Endodermal cell (in vitro differentiated cells): ENCODE measurements around the gene CEP85L. TPM values are rescaled to one million over a fixed set of nuclear protein-coding genes. Genes with fewer than 3 reads are reported as not detected.
A peak's percentile ranks its signal among the peaks of the same experiment; 100 is the strongest.

ENCODE experiments used
- DNase-seq: peaks from one replicate; pipeline ENCODE4 v3.0.0-alpha.2; 2017
- H3K27ac ChIP-seq: 2 replicates; pipeline ENCODE4 v1.5.1; 2013; ENCODE audit warnings: mild to moderate bottlenecking, low read depth, low read length, moderate library complexity
- H3K27me3 ChIP-seq: 2 replicates; pipeline ENCODE4 v1.6.1; 2013; ENCODE audit warnings: mild to moderate bottlenecking, low read length, moderate library complexity; ENCODE audit not compliant: insufficient read depth, control insufficient read depth, poor library complexity, severe bottlenecking
- H3K36me3 ChIP-seq: 2 replicates; pipeline ENCODE4 v1.7.0; 2013; ENCODE audit warnings: mild to moderate bottlenecking, low read length, moderate library complexity; ENCODE audit not compliant: control insufficient read depth, insufficient read depth
- H3K4me1 ChIP-seq: one replicate; pipeline ENCODE4 v1.7.0; 2013; ENCODE audit warnings: low read length; ENCODE audit not compliant: control insufficient read depth, insufficient read depth
- H3K4me3 ChIP-seq: 2 replicates; pipeline ENCODE4 v1.5.1; 2013; ENCODE audit warnings: mild to moderate bottlenecking, low read length, moderate library complexity
- H3K9ac ChIP-seq: 2 replicates; pipeline ENCODE4 v1.6.1; 2013; ENCODE audit warnings: mild to moderate bottlenecking, low read length, moderate library complexity; ENCODE audit not compliant: poor library complexity, severe bottlenecking; ENCODE audit errors: extremely low read depth
- H3K9me3 ChIP-seq: 2 replicates; pipeline ENCODE4 v1.6.1; 2013; ENCODE audit warnings: mild to moderate bottlenecking, low read length, moderate library complexity; ENCODE audit not compliant: control insufficient read depth
- H3K27ac Mint-ChIP-seq: 2 replicates; pipeline ENCODE4 v1.8.0; 2020; ENCODE audit warnings: mixed read lengths
- H3K27me3 Mint-ChIP-seq: 2 replicates; pipeline ENCODE4 v1.8.0; 2021; ENCODE audit warnings: mild to moderate bottlenecking, mixed read lengths; ENCODE audit not compliant: insufficient read depth
- H3K36me3 Mint-ChIP-seq: 2 replicates; pipeline ENCODE4 v1.8.0; 2020; ENCODE audit warnings: low read depth, mixed read lengths
- H3K4me1 Mint-ChIP-seq: 2 replicates; pipeline ENCODE4 v1.8.0; 2020; ENCODE audit warnings: mixed read lengths
- H3K4me3 Mint-ChIP-seq: 2 replicates; pipeline ENCODE4 v1.8.0; 2020; ENCODE audit warnings: mild to moderate bottlenecking, moderate library complexity, mixed read lengths
- H3K9me3 Mint-ChIP-seq: 2 replicates; pipeline ENCODE4 v1.8.0; 2020; ENCODE audit warnings: mild to moderate bottlenecking, mixed read lengths
- WGBS, 2 experiments: methylation state at CpG; one replicate each; pipeline versions ENCODE4 v1.1.5 to v1.1.7; 2013; ENCODE audit warnings: missing lambda C conversion rate in 2 of 2, mixed read lengths in 1 of 2; ENCODE audit not compliant: insufficient coverage in 1 of 2, insufficient read length in 1 of 2; 5-methylcytosine and 5-hydroxymethylcytosine counted together
- total RNA-seq, 2 donors: library from RNA; stranded (reverse); fragmentation: NEBNext Ultra II Directional in 1 of 2; extraction: Animal tissue kit (Norgen Biotek cat#: 25700) in 1 of 2; gene quantifications; 2 replicates in 1 of 2; 3 replicates in 1 of 2; pipeline ENCODE4 v1.2.1, GENCODE V29; 2021
- TF ChIP-seq, protein P1 (sequence below): fragments of 200-600 bp; sonication (generic); conservative IDR thresholded peaks from 2 replicates; pipeline ENCODE4 v1.5.0; 2021; ENCODE audit warnings: antibody characterized with exemption, mild to moderate bottlenecking

The CEP85L gene
- total RNA-seq, 2 donors from 2014 or later = 6.7 to 10.2 TPM

DNA sequence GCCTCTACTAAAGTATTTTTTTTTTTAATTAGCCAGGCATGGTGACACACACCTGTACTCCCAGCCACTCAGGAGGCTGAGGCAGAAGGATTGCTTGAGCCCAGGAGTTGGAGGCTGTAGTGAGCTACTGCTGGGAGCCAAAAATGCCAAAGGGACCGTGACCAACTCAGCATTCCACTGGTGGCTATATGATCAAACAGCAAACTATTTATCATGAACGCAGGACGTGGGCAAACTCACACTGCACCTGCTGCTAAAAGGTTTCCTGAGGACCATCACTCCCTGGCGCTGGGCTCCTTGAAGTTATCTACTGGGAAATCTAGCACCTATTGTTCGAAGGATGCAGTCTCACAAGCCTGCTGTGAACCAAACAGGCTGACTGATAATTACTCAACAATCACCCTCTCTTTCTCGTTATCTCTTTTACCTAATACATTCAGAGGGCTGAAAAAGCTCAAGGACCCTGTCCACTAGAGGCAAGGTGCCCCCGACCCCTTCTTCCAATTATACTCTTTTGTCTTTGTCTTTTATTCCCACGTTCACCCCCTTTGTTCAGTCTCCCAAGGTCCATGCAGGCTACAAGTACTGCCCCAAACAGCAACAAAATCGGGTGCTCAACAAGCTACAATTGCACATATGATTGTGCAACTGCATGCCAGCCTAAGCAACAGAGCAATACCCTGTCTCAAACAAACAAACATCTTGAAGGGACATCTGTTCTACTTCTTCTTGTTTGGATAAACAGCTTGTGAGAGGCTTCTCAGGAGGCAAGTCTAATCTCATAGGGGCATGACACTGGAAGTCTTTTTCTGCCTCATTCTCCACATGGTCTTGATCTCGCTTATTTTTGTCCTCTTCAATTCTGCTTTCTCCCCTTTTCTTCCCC lies 151.0 kb downstream of the CEP85L start:
- H3K36me3 ChIP-seq = peaks cover 5% of the 10 kb centered on the region
- H3K27me3 Mint-ChIP-seq = no peaks in the 10 kb centered on the region
- peak overlapping the region; percentile 41 for H3K4me3 ChIP-seq
- peaks cover 12% of the 10 kb centered on the region for H3K36me3 Mint-ChIP-seq
- H3K27ac ChIP-seq = peak overlapping the region; percentile 50
- TF ChIP-seq, protein P1, sequence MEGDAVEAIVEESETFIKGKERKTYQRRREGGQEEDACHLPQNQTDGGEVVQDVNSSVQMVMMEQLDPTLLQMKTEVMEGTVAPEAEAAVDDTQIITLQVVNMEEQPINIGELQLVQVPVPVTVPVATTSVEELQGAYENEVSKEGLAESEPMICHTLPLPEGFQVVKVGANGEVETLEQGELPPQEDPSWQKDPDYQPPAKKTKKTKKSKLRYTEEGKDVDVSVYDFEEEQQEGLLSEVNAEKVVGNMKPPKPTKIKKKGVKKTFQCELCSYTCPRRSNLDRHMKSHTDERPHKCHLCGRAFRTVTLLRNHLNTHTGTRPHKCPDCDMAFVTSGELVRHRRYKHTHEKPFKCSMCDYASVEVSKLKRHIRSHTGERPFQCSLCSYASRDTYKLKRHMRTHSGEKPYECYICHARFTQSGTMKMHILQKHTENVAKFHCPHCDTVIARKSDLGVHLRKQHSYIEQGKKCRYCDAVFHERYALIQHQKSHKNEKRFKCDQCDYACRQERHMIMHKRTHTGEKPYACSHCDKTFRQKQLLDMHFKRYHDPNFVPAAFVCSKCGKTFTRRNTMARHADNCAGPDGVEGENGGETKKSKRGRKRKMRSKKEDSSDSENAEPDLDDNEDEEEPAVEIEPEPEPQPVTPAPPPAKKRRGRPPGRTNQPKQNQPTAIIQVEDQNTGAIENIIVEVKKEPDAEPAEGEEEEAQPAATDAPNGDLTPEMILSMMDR = no peak
- H3K9me3 ChIP-seq = peaks cover 42% of the 10 kb centered on the region
- H3K4me1 ChIP-seq = peaks cover 3% of the 10 kb centered on the region
- peaks cover 8% of the 10 kb centered on the region for H3K4me1 Mint-ChIP-seq
- DNase-seq = peak; percentile 74
- 56 to 76% methylated on average over 8 to 10 of the region's 10 CpGs for WGBS, 2 experiments
- no peaks in the 10 kb centered on the region for H3K27me3 ChIP-seq
- H3K4me3 Mint-ChIP-seq = no peak overlapping the region
- peak overlapping the region; percentile 80 for H3K27ac Mint-ChIP-seq
- H3K9ac ChIP-seq = peak overlapping the region; percentile 31
- peaks cover 6% of the 10 kb centered on the region for H3K9me3 Mint-ChIP-seq

DNA sequence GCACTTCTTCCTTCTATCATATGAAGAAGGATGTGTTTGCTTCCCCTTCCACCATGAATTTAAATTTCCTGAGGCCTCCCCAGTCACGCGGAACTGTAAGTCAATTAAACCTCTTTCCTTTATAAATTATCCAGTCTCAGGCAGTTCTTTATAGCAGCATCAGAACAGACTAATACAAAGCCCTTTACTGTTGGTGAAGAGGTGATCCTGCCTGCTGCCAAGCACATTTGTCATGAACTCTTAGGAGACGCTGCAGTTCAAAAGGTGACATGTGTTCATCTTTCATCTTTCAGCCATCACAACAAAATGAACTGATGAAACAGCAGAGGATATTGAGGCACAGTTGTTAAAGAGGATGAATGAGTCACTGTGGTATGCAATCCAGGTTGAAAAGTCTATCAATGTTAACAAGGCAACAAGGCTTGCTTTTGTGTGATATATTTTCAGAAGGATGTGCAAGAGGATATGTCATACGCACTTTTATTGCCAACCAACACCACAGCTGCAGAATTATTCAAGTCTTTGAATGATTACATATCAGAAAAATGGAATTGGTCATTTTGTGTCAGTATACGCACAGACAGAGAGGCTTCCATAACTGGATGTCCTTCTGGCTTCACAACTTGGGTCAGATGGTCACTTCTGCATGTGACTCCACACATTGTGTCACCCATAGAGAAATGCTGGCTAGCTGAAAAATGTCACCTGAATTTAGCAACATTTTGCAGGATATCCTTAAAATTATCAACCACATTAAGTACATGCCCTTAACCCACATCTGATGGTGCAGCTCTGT lies 155.7 kb downstream of the CEP85L start:
- DNase-seq = no peak
- Mint-ChIP-seq H3K36me3 (no peaks in the 10 kb centered on the region), H3K27me3 (no peaks in the 10 kb centered on the region), H3K9me3 (peaks cover 5% of the 10 kb centered on the region), H3K27ac (no peak overlapping the region), H3K4me3 (no peak overlapping the region), H3K4me1 (peaks cover 20% of the 10 kb centered on the region)
- Histone ChIP-seq H3K9ac (no peak overlapping the region), H3K27me3 (no peaks in the 10 kb centered on the region), H3K4me1 (no peaks in the 10 kb centered on the region), H3K9me3 (peaks cover 20% of the 10 kb centered on the region), H3K36me3 (no peaks in the 10 kb centered on the region), H3K27ac (no peak overlapping the region), H3K4me3 (peak overlapping the region; percentile 48)
- TF ChIP-seq, protein P1 = no peak
- 94% methylated on average over 5 of the region's 5 CpGs; no CpG with 5 or more reads in 1 of the 2 experiments for WGBS, 2 experiments

DNA sequence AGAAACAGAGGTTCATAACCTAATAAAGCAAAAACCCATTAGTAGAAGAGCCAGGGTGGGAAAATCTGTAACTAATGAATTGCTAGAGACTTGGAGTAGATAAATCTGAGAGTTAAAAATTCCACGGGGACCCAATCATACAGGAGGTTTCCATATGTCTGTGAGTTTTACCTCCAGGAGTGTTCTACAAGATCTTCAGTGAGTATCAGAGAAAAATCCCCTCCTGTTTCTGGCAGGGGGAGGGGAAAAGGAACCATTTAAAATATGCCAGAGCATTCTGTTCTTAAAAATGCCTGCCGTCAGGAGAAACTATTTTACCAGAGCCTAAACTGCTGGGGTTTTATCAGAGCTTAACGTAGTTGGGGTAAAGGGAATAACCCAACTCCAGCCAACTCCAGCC lies 157.3 kb downstream of the CEP85L start:
- WGBS, 2 experiments = 91% methylated on average over 3 of the region's 3 CpGs; no CpG with 5 or more reads in 1 of the 2 experiments
- H3K4me1 ChIP-seq = no peaks in the 10 kb centered on the region
- Mint-ChIP-seq H3K9me3 (peaks cover 11% of the 10 kb centered on the region), H3K27me3 (no peaks in the 10 kb centered on the region), H3K27ac (peak overlapping the region; percentile 0), H3K4me3 (no peak overlapping the region), H3K4me1 (peaks cover 16% of the 10 kb centered on the region), H3K36me3 (peaks cover 11% of the 10 kb centered on the region)
- no peak overlapping the region for H3K4me3 ChIP-seq
- no peak overlapping the region for H3K27ac ChIP-seq
- TF ChIP-seq, protein P1 = no peak
- no peak for DNase-seq
- H3K27me3 ChIP-seq = no peaks in the 10 kb centered on the region
- no peaks in the 10 kb centered on the region for H3K36me3 ChIP-seq
- H3K9ac ChIP-seq = no peak overlapping the region
- peaks cover 23% of the 10 kb centered on the region for H3K9me3 ChIP-seq
